Fibroblast of skin of right quadriceps (primary cell): ENCODE measurements around the gene ARF1.
"Not testable (repeated sequence)": the region's sequence is repeated elsewhere in the genome, so short reads cannot be mapped to it uniquely, and the experiment has no call there.

Source experiments
- DNase-seq: peaks from one replicate; pipeline ENCODE4 v3.0.0-alpha.2; 2013

The ARF1 gene

GRCh38 chr1:228104526-228105269 lies 22.2 kb downstream of the ARF1 start:
- DNase-seq: peak; percentile 39

- DNase-seq: no peak
Measured at GRCh38 chr1:228105270-228105995, 22.9 kb downstream of the ARF1 start.

- no peak for DNase-seq
Measured at GRCh38 chr1:228105996-228106799, 23.7 kb downstream of the ARF1 start.

- no peak for DNase-seq
Measured at GRCh38 chr1:228106800-228107054, 24.2 kb downstream of the ARF1 start.

- DNase-seq: no peak
Measured at GRCh38 chr1:228107636-228108035, 25.1 kb downstream of the ARF1 start.

GRCh38 chr1:228108055-228108690 lies 25.7 kb downstream of the ARF1 start:
- DNase-seq: no peak

- no peak for DNase-seq
Measured at GRCh38 chr1:228108742-228109072, 26.2 kb downstream of the ARF1 start.

- peak; percentile 95 for DNase-seq
Measured at GRCh38 chr1:228109073-228109961, 26.8 kb downstream of the ARF1 start, which contains the start of gene MRPL55. Gene MRPL55, minus strand, starts transcription at chr1:228109299. Its CDS starts 1,039 bp downstream, at chr1:228108260.

- no peak for DNase-seq
Measured at GRCh38 chr1:228109962-228110488, 27.5 kb downstream of the ARF1 start.

- DNase-seq: no peak
Measured at GRCh38 chr1:228110556-228110955, 28.0 kb downstream of the ARF1 start.

- DNase-seq: not testable (repeated sequence)
Measured at GRCh38 chr1:228111315-228111714, 28.8 kb downstream of the ARF1 start.

- no peak for DNase-seq
Measured at GRCh38 chr1:228112167-228112566, 29.7 kb downstream of the ARF1 start.

- no peak for DNase-seq
Measured at GRCh38 chr1:228112617-228113016, 30.1 kb downstream of the ARF1 start.

- no peak for DNase-seq
Measured at GRCh38 chr1:228114827-228115226, 32.3 kb downstream of the ARF1 start.

GRCh38 chr1:228117335-228117734 lies 34.8 kb downstream of the ARF1 start:
- DNase-seq: no peak

GRCh38 chr1:228118040-228118439 lies 35.5 kb downstream of the ARF1 start:
- no peak for DNase-seq

GRCh38 chr1:228120351-228120750 lies 37.8 kb downstream of the ARF1 start:
- DNase-seq: no peak

GRCh38 chr1:228120857-228121489 lies 38.5 kb downstream of the ARF1 start:
- no peak for DNase-seq

GRCh38 chr1:228122921-228123441 lies 40.5 kb downstream of the ARF1 start:
- no peak for DNase-seq

- no peak for DNase-seq
Measured at GRCh38 chr1:228123505-228123904, 41.0 kb downstream of the ARF1 start.

GRCh38 chr1:228125185-228125584 lies 42.7 kb downstream of the ARF1 start:
- no peak for DNase-seq
